SK-N-MC (cell line): Measurements from ENCODE around the gene NT5DC1.

ENCODE experiments used
- EZH2 ChIP-seq: fragments of 200-600 bp; sonication (generic); IDR thresholded peaks from one replicate; pipeline ENCODE4 v1.6.1; 2017; ENCODE audit warnings: antibody characterized with exemption
- POLR2AphosphoS5 ChIP-seq: IDR thresholded peaks from 2 replicates; pipeline ENCODE4 v1.6.1; 2012; ENCODE audit warnings: mild to moderate bottlenecking, low read depth, low read length, borderline replicate concordance

GRCh38 chr6:116127771-116128493 is 27.3 kb downstream of the NT5DC1 start:
- TF ChIP-seq EZH2 (no peak), POLR2AphosphoS5 (no peak)
